Natural killer cell (primary cell): ENCODE results near the gene LCN6. TPM values are rescaled to one million over a fixed set of nuclear protein-coding genes. Genes with fewer than 3 reads are reported as not detected.
"Not testable (repeated sequence)": the region's sequence is repeated elsewhere in the genome, so short reads cannot be mapped to it uniquely, and the experiment has no call there.

Experiments
- ATAC-seq, 3 donors: fragments of 150-1000 bp in 2 of 3; fragments of 200-7000 bp in 1 of 3; cut with Tn5 transposase; 1 replicate in 1 of 3; 2 replicates in 2 of 3; pipeline ENCODE4 v1.10.0; 2021; ENCODE audit warnings: mild to moderate bottlenecking in 2 of 3, moderate library complexity in 2 of 3
- DNase-seq, 2 donors: peaks; one replicate each; pipeline versions ENCODE4 v3.0.0 to v3.0.0-alpha.2; 2013 to 2021; ENCODE audit warnings: mixed read lengths in 1 of 2
- H3K27ac ChIP-seq: one replicate; pipeline ENCODE4 v1.5.1; 2013; ENCODE audit warnings: mild to moderate bottlenecking, low read length
- H3K27me3 ChIP-seq: one replicate; pipeline ENCODE4 v1.6.1; 2013; ENCODE audit warnings: low read length; ENCODE audit not compliant: control insufficient read depth, insufficient read depth
- H3K36me3 ChIP-seq: one replicate; pipeline ENCODE4 v1.6.1; 2013; ENCODE audit warnings: low read length; ENCODE audit not compliant: control insufficient read depth, insufficient read depth
- H3K4me1 ChIP-seq: one replicate; pipeline ENCODE4 v1.6.1; 2013; ENCODE audit warnings: low read length; ENCODE audit not compliant: control insufficient read depth, insufficient read depth
- H3K4me3 ChIP-seq: one replicate; pipeline ENCODE4 v1.5.1; 2013; ENCODE audit warnings: low read length
- H3K9me3 ChIP-seq: one replicate; pipeline ENCODE4 v1.6.1; 2013; ENCODE audit warnings: low read length; ENCODE audit not compliant: control insufficient read depth, insufficient read depth
- H3K27ac Mint-ChIP-seq, 2 donors: one replicate each; pipeline ENCODE4 v1.8.0; 2022; ENCODE audit warnings: mild to moderate bottlenecking in 2 of 2, mixed read lengths in 2 of 2, moderate library complexity in 1 of 2
- H3K27me3 Mint-ChIP-seq, 2 donors: one replicate each; pipeline ENCODE4 v1.8.0; 2022; ENCODE audit warnings: low read depth in 2 of 2, mixed read lengths in 2 of 2
- H3K36me3 Mint-ChIP-seq: one replicate; pipeline ENCODE4 v1.8.0; 2022; ENCODE audit warnings: mixed read lengths
- H3K4me1 Mint-ChIP-seq, 2 donors: one replicate each; pipeline ENCODE4 v1.8.0; 2022; ENCODE audit warnings: mixed read lengths in 2 of 2
- H3K4me3 Mint-ChIP-seq: one replicate; pipeline ENCODE4 v1.8.0; 2022; ENCODE audit warnings: mild to moderate bottlenecking, moderate library complexity, mixed read lengths
- H3K9me3 Mint-ChIP-seq, 2 donors: one replicate each; pipeline ENCODE4 v1.8.0; 2022; ENCODE audit warnings: mixed read lengths in 2 of 2
- CTCF ChIP-seq: fragments of 200-600 bp; IDR thresholded peaks from one replicate; pipeline ENCODE4 v1.8.0; 2022; ENCODE audit warnings: antibody characterized with exemption
- WGBS: methylation state at CpG from one replicate; pipeline ENCODE4 v1.1.7; 2013; ENCODE audit warnings: missing lambda C conversion rate; ENCODE audit not compliant: insufficient coverage; 5-methylcytosine and 5-hydroxymethylcytosine counted together
- intact Hi-C: fragments of 100-400 bp; cut with micrococcal nuclease; formaldehyde crosslinking; loops from one replicate; pipeline ENCODE4 v1.14.2; 2022
- total RNA-seq, 4 donors: library from RNA; stranded (reverse); fragments of 120-200 nt in 1 of 4; gene quantifications; one replicate each; pipeline versions ENCODE4 v1.2.3 to v1.2.4, GENCODE V29; 2013 to 2022

LCN6 gene
- total RNA-seq, 3 donors from 2014 or later (not counting 1 experiment from before 2014, with no cell fraction given) = not detected

- H3K36me3 ChIP-seq = peaks cover 9% of the 10 kb centered on the region
- under 1% methylated on average over 29 of the region's 29 CpGs for WGBS
- Mint-ChIP-seq H3K9me3 (no peaks in the 10 kb centered on the region), H3K36me3 (no peaks in the 10 kb centered on the region), H3K4me3 (peak overlapping the region; percentile 80), H3K27me3 (peaks cover 0 to 4% of the 10 kb centered on the region in 2 donors), H3K4me1 (peaks cover 31 to 34% of the 10 kb centered on the region in 2 donors), H3K27ac (peak overlapping the region; percentile 89 to 91)
- H3K4me3 ChIP-seq = peak overlapping the region; percentile 66
- peak overlapping the region; percentile 88 for H3K27ac ChIP-seq
- H3K9me3 ChIP-seq = no peaks in the 10 kb centered on the region
- intact Hi-C loops = loop anchor here (5.0 kb wide), 1 partner anchor 451 kb away; the partner anchor contains the start of gene TUBB4B
- TF ChIP-seq CTCF = peak; percentile 96
- ATAC-seq (no peak), DNase-seq (peak; percentile 62 to 80)
- no peaks in the 10 kb centered on the region for H3K27me3 ChIP-seq
- H3K4me1 ChIP-seq = peaks cover 43% of the 10 kb centered on the region
Measured at GRCh38 chr9:136791516-136792276, 43.4 kb upstream of the LCN6 start.

- Histone ChIP-seq H3K27me3 (no peaks in the 10 kb centered on the region), H3K27ac (peak within 1 kb of the TSS; percentile 88), H3K36me3 (peaks cover 9% of the 10 kb centered on the region), H3K9me3 (no peaks in the 10 kb centered on the region), H3K4me1 (peaks cover 43% of the 10 kb centered on the region), H3K4me3 (peak within 1 kb of the TSS; percentile 66)
- TF ChIP-seq CTCF = no peak
- Mint-ChIP-seq H3K27ac (peak within 1 kb of the TSS; percentile 89 to 91), H3K36me3 (no peaks in the 10 kb centered on the region), H3K9me3 (no peaks in the 10 kb centered on the region), H3K4me3 (peak within 1 kb of the TSS; percentile 80), H3K27me3 (peaks cover 0 to 4% of the 10 kb centered on the region in 2 donors), H3K4me1 (peaks cover 27 to 34% of the 10 kb centered on the region in 2 donors)
- ATAC-seq (peak; percentile 84 to 96 (median 86)), DNase-seq (peak; percentile 99 to 100)
- intact Hi-C loops = loop anchor here (5.0 kb wide), 1 partner anchor 451 kb away; the partner anchor contains the start of gene TUBB4B
- under 1% methylated on average over 70 of the region's 70 CpGs for WGBS
Measured at GRCh38 chr9:136790640-136791515, 42.6 kb upstream of the LCN6 start, which contains the start of gene TMEM141. TMEM141 (plus strand) TSS chr9:136791344; CDS start chr9:136791371, 27 bp downstream.

- Mint-ChIP-seq H3K36me3 (no peaks in the 10 kb centered on the region), H3K9me3 (no peaks in the 10 kb centered on the region), H3K4me1 (peaks cover 27 to 34% of the 10 kb centered on the region in 2 donors), H3K27ac (peak overlapping the region; percentile 91 to 96), H3K4me3 (no peak overlapping the region), H3K27me3 (peaks cover 0 to 4% of the 10 kb centered on the region in 2 donors)
- DNase-seq (no peak), ATAC-seq (no peak)
- H3K27me3 ChIP-seq = no peaks in the 10 kb centered on the region
- H3K4me1 ChIP-seq = peaks cover 43% of the 10 kb centered on the region
- no peak overlapping the region for H3K4me3 ChIP-seq
- intact Hi-C loops = loop anchor here (5.0 kb wide), 1 partner anchor 53 kb away; the partner anchor contains the start of gene AJM1
- H3K9me3 ChIP-seq = no peaks in the 10 kb centered on the region
- peak overlapping the region; percentile 38 for H3K27ac ChIP-seq
- TF ChIP-seq CTCF = no peak
- H3K36me3 ChIP-seq = peaks cover 9% of the 10 kb centered on the region
- 94% methylated on average over 3 of the region's 3 CpGs for WGBS
Measured at GRCh38 chr9:136789523-136789937, 41.2 kb upstream of the LCN6 start.

DNA sequence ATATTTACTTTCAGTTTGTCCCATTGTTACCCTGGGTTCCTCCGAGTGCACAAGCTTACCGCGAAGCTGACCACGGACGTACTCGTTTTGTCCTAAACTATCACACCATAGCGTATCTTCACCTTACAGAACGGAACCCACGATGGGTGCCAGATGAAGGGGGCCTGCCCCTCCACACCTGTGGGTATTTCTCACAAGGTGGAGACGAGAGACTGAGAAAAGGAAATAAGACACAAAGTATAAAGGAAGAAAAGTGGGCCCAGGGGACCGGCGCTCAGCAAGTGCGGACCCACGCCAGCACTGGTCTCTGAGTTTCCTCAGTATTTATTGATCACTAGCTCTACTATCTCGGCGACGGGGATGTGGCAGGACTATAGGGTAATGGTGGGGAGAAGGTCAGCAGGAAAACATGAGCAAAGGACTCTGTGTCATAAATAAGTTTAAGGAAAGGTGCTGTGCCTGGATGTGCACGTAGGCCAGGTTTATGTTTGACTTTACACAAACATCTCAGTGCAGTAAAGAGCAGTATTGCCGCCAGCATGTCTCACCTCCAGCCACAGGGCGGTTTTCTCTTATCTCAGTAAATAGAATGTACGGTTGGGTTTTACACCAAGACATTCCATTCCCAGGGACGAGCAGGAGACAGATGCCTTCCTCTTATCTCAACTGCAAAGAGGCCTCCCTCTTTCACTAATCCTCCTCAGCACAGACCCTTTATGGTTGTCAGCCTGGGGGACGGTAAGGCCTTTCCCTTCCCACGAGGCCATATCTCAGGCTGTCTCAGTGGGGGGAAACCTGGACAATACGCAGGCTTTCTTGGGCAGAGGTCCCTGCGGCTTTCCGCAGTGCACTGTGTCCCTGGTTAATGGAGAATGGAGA is 40.6 kb upstream of the LCN6 start:
- WGBS = 56% methylated on average over 25 of the region's 27 CpGs
- not testable (repeated sequence) for H3K36me3 Mint-ChIP-seq, H3K27me3 Mint-ChIP-seq, H3K36me3 ChIP-seq, H3K4me3 ChIP-seq, ATAC-seq, H3K9me3 ChIP-seq, H3K9me3 Mint-ChIP-seq, H3K27me3 ChIP-seq
- Histone ChIP-seq H3K4me1 (peaks cover 43% of the 10 kb centered on the region), H3K27ac (peak overlapping the region; percentile 38)
- intact Hi-C loops = loop anchor here (1.0 to 5.0 kb wide), 2 partner anchors 53 to 246 kb away; partner anchors contain the start of gene AJM1
- peak; percentile 28 to 35 for DNase-seq
- Mint-ChIP-seq H3K4me1 (peaks cover 27 to 34% of the 10 kb centered on the region in 2 donors), H3K4me3 (peak overlapping the region; percentile 85), H3K27ac (peak overlapping the region; percentile 91 to 96)
